NCI-H82 (cell line): ENCODE data around the gene LIN52.
A peak's percentile ranks its signal among the peaks of the same experiment; 100 is the strongest.
"Not testable (repeated sequence)": the region's sequence is repeated elsewhere in the genome, so short reads cannot be mapped to it uniquely, and the experiment has no call there.

Experiments
- DNase-seq: peaks from one replicate; lab custom pipeline; 2025; lab: John Stamatoyannopoulos, UW

Gene LIN52

GRCh38 chr14:74109369-74109768 is 24.6 kb downstream of the LIN52 start:
- no peak for DNase-seq

DNA sequence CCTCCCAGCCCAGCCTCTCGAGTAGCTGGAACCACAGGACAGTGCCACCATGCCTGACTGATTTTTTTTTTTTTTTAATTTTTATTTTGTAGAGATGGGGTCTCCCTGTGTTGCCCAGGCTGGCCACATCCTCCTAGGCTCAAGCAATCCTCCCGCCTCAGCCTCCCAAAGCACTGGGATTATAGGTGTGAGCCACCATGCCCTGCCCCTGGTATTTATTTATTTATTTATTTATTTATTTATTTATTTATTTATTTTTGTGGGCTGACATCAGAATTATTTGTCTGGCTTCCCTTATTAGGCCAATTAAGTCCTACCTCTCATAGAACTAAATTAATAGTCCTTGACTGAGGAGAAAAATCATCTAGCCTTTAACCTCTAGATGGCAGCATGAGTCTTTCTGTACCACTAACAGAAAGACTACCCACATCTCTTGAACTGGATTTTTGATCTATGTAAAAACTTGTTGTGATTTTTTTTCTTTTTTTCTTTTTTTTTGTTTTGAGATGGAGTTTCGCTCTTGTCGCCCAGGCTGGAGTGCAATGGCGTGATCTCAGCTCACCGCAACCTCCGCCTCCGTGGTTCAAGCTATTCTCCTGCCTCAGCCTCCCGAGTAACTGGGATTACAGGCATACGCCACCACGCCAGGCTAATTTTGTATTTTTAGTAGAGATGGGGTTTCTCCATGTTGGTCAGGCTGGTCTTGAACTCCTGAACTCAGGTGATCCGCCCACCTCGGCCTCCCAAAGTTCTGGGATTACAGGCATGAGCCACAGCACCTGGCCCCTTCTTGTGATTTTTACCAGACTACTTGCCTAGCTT is 26.9 kb downstream of the LIN52 start:
- DNase-seq, result peak; percentile 70

DNA sequence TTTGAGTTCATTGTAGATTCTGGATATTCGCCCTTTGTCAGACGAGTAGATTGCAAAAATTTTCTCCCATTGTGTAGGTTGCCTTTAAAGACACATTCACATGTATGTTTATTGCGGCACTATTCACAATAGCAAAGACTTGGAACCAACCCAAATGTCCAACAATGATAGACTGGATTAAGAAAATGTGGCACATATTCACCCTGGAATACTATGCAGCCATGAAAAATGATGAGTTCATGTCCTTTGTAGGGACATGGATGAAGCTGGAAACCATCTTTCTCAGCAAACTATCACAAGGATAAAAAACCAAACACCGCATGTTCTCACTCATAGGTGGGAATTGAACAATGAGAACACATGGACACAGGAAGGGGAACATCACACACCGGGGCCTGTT is 40.7 kb downstream of the LIN52 start:
- not testable (repeated sequence) for DNase-seq

DNA sequence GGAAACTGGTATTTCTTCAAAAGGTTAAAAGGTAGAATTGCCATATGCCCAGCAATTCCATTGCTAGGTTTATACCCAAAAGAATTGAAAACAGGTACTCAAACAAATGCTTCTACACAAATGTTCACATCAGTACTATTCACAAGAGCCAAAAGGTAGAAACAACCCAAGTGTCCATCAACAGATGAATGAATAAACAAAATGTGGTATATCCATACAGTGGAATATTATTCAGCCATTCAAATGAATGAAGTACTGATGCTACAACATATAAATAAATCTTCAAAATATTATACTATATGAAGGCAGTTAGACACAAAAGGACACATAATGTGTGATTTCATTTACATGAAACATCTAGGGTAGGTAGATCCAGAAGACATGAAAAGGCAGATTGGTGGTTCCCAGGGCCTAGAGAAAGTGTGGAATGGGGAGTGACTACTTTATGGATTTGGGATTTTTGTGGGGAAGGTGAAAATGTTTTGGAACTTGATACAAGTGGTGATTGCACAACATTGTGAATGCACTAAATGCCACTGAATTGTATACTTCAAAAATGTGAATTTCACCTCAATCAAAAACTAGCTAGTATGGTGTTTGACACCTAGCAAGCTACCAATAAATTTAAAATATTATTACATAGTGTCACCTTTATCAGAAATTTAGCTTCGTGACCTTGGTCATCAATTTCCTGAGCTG is 41.7 kb downstream of the LIN52 start:
- DNase-seq, result no peak

GRCh38 chr14:74127634-74128033 is 42.9 kb downstream of the LIN52 start:
- DNase-seq, result no peak

DNA sequence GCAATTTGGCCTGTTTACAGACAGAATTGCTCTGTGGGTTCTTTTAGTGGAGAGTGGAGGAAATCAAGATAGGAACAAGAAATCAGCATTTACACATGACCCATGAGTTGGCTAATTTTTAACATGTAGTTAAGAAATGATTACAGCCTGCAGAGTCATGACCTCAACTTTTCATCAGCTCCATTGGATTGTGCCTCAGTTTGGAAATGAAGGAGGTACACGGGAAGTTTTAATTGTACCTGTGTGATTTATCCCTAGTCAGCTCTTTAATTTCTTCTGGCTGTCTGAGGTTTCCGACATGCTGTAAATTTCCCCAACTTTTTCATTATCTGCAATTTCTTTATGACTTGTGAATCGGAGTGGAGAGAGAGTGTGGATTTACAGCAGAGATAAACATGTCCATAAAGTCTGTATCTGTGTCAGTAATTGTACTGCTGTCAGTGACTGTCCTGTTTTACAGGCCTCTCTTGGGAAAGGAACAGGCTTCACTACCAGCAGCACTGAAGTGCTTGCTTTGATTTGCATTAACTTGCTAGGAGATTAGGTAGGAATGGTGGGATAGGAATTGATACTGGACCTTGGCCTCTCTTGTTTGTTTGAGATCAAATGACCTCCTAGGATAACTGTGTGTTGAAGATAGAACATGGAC is 49.2 kb downstream of the LIN52 start:
- DNase-seq, result no peak

- no peak for DNase-seq
These were observed 49.7 kb downstream of the LIN52 start for GRCh38 chr14:74134484-74134883.

DNA sequence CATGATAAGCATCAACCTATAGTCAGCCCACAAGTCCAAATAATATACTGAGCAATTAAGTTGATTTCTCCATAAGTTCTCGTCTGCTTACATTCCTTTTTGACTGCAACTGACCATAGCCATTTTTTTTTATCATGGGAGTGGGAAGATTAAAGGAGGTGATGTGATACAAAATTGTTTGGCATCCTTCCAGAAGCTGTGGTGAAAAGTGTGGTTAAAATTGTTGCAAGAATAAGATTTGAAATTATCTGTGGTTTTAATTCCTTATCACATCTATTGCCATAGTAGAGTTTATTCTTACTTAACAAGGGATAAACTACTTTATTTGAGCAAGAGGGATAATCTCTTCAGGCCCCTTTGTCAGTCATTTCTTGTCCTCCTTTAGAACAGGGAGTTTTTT is 50.7 kb downstream of the LIN52 start:
- no peak for DNase-seq

DNA sequence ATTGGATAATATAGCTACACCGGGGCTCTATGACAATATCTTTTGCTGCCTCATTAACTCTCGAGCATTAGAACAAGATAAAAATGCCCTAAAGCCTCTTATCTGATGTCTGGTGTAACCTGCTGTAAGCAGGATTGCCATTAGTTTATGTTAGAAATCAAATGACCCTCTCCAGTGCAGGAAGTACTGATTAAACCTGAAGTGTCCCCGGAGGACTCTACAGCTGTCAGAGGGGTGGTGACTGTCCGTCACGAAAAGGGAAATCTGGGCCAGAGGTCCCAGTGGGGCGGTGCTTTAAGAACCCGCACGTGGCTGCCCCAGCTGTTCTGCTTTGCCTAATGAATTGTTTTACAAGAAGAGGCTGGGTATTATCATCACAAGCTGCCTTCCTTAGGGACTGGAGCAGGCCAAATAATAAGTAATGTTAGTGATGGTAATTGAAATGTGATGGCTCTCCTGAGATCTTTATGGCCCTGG is 55.7 kb downstream of the LIN52 start:
- peak; percentile 98 for DNase-seq

GRCh38 chr14:74141703-74142102 is 56.9 kb downstream of the LIN52 start:
- DNase-seq, result no peak

GRCh38 chr14:74142523-74142922 is 57.8 kb downstream of the LIN52 start:
- no peak for DNase-seq

DNA sequence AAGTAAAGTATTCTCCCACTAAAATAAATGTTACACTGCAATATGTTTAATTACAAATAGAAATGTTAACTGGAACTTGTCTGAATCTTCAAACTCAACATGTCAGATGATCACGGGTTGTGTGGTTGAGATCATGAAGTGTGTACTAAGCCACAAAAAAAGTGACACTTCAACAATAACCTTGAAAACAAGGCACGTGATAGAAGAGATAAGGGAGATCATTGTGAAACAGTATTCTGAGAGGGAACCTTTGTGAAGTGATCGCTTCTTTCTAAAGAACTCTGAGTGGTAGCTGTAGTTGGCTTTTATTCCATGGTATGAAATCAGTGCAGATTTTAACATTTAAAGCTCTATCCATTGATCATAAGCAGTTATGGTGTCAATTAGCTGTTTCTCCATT is 60.0 kb downstream of the LIN52 start:
- DNase-seq, result no peak

DNA sequence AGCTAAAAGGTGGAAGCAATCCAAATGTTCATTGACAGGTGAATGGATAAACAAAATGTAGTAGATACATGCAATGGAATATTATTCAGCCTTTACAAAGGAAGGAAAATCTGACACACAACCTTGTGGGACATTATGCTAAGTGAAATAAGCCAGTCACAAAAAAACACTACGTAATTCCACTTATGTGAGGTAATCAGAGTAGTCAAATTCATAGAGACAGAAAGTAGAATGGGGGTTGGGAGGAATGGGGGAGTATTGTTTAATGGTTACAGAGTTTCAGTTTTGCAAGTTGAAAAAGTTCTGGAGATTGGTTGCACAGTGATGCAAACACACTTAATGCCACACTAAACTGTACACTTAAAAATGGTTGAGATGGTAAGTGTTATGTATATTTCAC is 62.8 kb downstream of the LIN52 start:
- DNase-seq, result no peak

- no peak for DNase-seq
These were observed 63.9 kb downstream of the LIN52 start for GRCh38 chr14:74148705-74149104.

- peak; percentile 85 for DNase-seq
These were observed 70.5 kb downstream of the LIN52 start for GRCh38 chr14:74155287-74155686.

DNA sequence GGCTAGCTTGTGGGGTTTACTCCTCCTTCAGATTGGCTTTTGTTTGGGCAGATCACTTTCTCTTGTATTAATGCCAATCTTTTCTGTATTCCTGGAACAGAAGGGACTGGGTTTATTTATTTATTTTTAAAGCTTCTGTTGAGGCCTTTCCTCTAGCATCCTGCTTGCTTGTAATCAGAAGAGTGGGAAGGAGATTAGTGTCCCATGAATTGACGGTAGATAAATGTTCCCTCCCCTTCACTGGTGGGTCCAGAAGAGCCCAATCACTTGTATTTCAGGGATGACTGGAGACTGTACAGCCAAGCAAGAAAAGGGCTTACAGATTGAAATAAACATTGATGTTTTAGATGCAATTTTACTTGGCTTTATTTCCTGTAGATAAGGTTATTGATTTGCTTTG is 71.0 kb downstream of the LIN52 start:
- DNase-seq, result peak; percentile 84

- no peak for DNase-seq
These were observed 76.0 kb downstream of the LIN52 start for GRCh38 chr14:74160763-74161162.

DNA sequence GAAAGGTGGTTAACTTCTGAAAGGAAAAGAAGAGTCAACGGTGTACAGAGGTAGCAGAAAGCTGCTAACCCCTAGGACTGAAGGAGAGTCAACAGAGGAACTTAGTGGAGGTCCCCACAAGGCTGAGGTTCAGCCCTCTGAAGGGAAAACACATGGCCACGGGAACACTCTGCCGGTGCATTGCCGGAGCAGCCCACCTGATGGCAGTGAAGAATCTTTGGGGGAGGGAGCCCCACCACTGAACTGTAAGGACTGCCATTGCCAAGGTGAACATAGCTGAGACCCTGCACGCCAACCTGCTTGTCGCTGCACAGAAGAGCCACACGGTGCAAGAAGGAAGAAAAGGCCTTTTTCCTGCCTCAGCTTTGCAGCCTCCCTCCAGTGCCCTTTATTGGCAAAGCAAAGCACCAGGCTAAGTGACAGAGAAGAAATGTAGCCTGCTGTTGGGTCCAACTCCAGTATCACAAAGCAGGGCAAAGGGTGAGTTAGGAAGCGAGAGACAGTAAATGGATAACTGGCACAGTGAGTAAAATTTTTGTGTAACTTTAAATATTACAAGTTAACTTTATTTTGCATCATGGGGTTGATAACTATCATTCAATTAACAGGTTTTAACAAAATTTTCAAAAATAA is 76.9 kb downstream of the LIN52 start:
- DNase-seq, result peak; percentile 5

- peak; percentile 38 for DNase-seq
These were observed 85.2 kb downstream of the LIN52 start for GRCh38 chr14:74169906-74170305.

DNA sequence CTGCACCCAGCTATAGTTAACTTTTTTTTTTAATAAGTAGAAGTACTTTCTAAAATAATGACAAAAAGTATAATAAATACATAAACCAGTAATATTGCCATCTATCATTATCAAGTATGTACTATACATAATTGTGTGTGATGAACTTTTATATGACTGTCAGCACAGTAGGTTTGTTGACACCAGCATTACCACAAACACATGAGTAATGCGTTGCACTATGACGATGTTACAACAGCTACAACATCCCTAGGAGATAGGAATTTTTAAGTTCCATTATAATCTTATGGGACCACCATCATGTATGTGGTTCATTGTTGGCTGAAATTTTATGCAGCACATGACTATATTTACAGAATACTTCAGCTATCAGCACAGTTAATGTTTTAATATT is 91.6 kb downstream of the LIN52 start:
- DNase-seq, result no peak

- no peak for DNase-seq
These were observed 95.1 kb downstream of the LIN52 start for GRCh38 chr14:74179856-74180255.

DNA sequence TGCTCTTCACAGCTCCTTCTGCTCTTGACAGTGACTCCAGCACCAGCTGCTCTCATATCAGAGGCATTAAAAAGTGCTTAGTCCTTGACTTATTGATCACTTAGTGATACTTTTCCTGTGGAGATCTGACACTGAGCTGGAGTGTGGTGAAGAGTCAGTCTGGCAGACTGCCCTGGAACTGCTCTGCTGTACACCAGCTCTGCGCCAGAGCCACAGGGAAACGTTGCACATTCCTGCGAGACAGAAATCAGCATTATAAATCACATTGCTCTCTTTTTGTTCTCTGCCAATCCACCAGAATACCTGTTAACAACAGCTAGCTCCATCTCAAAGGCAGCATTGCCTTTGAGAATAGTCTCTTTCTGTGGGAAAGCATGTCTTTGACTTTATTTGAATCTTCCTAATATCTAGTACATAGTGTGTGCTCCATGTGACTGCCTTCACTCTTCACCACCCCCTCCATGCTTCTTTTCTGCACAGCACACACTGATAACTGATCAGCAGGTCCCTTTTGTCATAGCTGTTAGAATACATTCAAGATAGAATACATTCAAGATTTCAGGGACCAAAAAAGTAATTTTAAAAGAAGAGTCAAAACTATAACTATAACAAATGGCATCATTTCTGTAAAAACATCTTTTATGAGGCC is 106.3 kb downstream of the LIN52 start:
- peak; percentile 45 for DNase-seq
